Measurements from ENCODE around the gene C18orf54.
A peak's percentile ranks its signal among the peaks of the same experiment; 100 is the strongest.

The C18orf54 gene

DNA sequence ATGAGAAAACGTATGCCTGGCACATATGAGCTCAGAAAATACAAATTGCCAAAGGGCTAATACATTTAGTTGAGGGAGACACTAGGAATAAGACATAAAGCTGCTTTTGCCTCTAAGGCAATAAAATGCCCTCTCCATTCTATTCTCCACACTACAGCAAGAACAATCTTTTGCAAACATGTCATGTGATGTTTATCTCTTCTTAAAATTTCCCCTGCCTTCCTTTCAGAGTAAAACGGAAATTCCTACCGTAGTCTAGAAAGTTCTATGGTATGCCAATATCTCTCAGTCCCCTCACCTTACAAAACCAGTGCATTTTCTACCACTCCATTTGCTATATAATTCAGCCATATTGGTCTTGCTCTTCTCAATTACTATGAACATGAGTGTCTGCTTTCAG, 33.1 kb downstream of the C18orf54 start:
- POLR2A ChIA-PET = no interaction called here
- TF ChIP-seq CTBP1 (IDR thresholded peaks at IDR 0.05; ENCODE audit: borderline replicate concordance) = no peak
- TF ChIP-seq TARDBP (IDR thresholded peaks at IDR 0.05) = no peak
- TF ChIP-seq HDGF (IDR thresholded peaks at IDR 0.05; ENCODE audit: borderline replicate concordance) = no peak
- no peak for TF ChIP-seq NFRKB (IDR thresholded peaks at IDR 0.05)
- no peak for TF ChIP-seq L3MBTL2 (conservative IDR thresholded peaks at IDR 0.05)
- TF ChIP-seq FOXM1 (IDR thresholded peaks at IDR 0.05; ENCODE audit: borderline replicate concordance) = no peak
- no peak for TF ChIP-seq ARNT (IDR thresholded peaks at IDR 0.05)
- TF ChIP-seq BHLHE40 (IDR thresholded peaks at IDR 0.05; ENCODE audit: borderline replicate concordance) = no peak
- TF ChIP-seq FOXK2 (IDR thresholded peaks at IDR 0.05) = no peak
- no peak for TF ChIP-seq LEF1 (IDR thresholded peaks at IDR 0.05; ENCODE audit: borderline replicate concordance)
- TF ChIP-seq ELF4 (IDR thresholded peaks at IDR 0.05) = no peak
- TF ChIP-seq, protein P1, sequence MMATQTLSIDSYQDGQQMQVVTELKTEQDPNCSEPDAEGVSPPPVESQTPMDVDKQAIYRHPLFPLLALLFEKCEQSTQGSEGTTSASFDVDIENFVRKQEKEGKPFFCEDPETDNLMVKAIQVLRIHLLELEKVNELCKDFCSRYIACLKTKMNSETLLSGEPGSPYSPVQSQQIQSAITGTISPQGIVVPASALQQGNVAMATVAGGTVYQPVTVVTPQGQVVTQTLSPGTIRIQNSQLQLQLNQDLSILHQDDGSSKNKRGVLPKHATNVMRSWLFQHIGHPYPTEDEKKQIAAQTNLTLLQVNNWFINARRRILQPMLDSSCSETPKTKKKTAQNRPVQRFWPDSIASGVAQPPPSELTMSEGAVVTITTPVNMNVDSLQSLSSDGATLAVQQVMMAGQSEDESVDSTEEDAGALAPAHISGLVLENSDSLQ (IDR thresholded peaks at IDR 0.05) = no peak
- no peak for TF ChIP-seq SUZ12 (IDR thresholded peaks at IDR 0.05)
- no peak for TF ChIP-seq FOXA1 (IDR thresholded peaks at IDR 0.05)
- TF ChIP-seq SP1 (IDR thresholded peaks at IDR 0.05) = no peak
- TF ChIP-seq ZNF384 (IDR thresholded peaks at IDR 0.05) = no peak
- DNase-seq (ENCODE audit: extremely low spot score) = no peak
- CTCF ChIA-PET = interaction anchor here (0.6 kb wide), 1 partner anchor 39 kb away, joined by 4 read pairs; no protein-coding TSS in a partner anchor

DNA sequence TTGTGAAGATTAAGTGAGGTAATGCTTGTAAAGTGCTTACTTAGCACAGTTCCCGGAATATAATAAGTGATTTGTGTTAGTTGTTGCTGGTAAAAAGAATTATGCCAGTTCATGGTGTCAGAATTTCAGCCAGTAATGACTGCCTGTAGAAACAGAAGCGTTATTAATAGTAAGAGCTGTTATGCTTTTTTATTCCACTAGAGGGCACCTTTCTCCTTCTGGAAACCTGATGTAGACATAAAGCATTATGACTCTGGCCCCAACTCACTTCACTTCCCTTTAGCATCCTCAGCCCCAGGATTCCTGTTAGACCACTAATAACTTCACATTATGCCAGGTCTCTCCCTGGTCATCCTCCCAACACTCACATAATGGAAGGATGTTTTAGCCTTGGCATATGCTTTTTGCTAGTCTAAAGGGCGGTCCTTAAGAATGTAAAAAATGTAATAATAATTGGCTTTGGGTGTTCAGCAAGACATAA, 34.9 kb downstream of the C18orf54 start:
- ChIA-PET CTCF (interaction anchor here (0.5 to 0.6 kb wide), 4 partner anchors 9 to 851 kb away, joined by 3 read pairs; no protein-coding TSS in a partner anchor), POLR2A (interaction anchor here (0.6 to 1.1 kb wide), 2 partner anchors 35 to 36 kb away, joined by 3 read pairs; partner anchors contain the start of genes C18orf54 and STARD6)

DNA sequence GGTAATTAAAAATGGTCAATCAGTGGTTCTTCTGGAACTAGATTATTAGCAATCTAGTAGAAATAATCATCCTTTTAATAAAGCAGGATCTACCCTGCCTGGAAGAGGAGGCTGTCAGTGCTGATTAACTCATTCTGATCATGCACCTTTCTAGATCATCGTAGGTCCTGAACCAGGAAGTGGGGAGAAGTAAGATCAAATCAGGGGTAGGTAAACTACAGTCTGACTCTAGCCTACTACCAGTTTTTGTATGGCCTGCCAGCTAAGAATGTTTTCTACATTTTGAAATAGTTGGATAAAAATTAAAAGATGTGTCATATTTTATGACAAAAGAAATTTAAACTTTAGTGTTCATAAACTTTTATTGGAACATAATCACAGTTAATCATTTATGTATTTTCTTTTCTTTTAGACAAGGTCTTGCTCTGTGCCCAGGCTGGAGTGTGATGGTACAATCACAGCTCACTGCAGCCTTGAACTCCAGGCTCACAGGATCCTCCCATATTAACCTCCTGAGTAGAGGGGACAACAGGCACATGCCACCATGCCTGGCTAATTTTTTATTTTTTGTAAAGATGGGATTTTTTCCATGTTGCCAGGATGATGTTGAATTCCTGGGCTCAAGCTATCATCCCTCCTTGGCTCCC, 36.1 kb downstream of the C18orf54 start:
- TF ChIP-seq LEF1 (IDR thresholded peaks at IDR 0.05; ENCODE audit: borderline replicate concordance) (no peak), NFRKB (IDR thresholded peaks at IDR 0.05) (no peak), CTBP1 (IDR thresholded peaks at IDR 0.05; ENCODE audit: borderline replicate concordance) (no peak), TARDBP (IDR thresholded peaks at IDR 0.05) (no peak), SUZ12 (IDR thresholded peaks at IDR 0.05) (no peak), FOXK2 (IDR thresholded peaks at IDR 0.05) (no peak), ARNT (IDR thresholded peaks at IDR 0.05) (no peak), SP1 (IDR thresholded peaks at IDR 0.05) (no peak), ZNF384 (IDR thresholded peaks at IDR 0.05) (no peak), ELF4 (IDR thresholded peaks at IDR 0.05) (no peak)
- TF ChIP-seq, protein P1 (IDR thresholded peaks at IDR 0.05) = no peak
- POLR2A ChIA-PET = no interaction called here
- no peak for DNase-seq (ENCODE audit: extremely low spot score)
- CTCF ChIA-PET = interaction anchor here (0.6 kb wide), 1 partner anchor 227 kb away, joined by 3 read pairs; no protein-coding TSS in a partner anchor

More for the DNA sequence above, 34.9 kb downstream of the C18orf54 start:
- TF ChIP-seq ARNT (IDR thresholded peaks at IDR 0.05) = no peak
- TF ChIP-seq SP1 (IDR thresholded peaks at IDR 0.05) = no peak
- DNase-seq (ENCODE audit: extremely low spot score) = peak; percentile 23

DNA sequence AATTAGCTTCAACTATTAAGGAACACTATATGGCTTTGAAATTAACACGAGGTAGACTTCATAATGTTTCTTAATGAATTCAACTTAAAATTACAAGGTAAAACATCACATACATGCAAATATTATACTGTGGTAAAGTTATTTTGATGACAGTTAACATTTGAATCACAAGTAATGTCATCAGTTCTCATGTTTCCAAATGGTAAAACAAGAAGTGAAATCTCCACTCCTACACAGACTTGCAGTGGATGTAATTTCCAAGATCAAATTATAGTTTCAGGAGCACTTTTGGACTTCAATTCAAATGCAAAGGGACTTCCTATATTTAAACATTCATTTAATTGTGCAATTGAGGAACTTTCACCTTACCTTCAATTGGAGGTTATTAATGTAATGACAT, 39.1 kb downstream of the C18orf54 start:
- CTCF ChIA-PET = no interaction called here
- POLR2A ChIA-PET = no interaction called here
- no peak for DNase-seq (ENCODE audit: extremely low spot score)
- TF ChIP-seq SUZ12 (IDR thresholded peaks at IDR 0.05) (no peak), ARNT (IDR thresholded peaks at IDR 0.05) (no peak), BHLHE40 (IDR thresholded peaks at IDR 0.05; ENCODE audit: borderline replicate concordance) (no peak), L3MBTL2 (conservative IDR thresholded peaks at IDR 0.05) (no peak), FOXK2 (IDR thresholded peaks at IDR 0.05) (no peak), CTBP1 (IDR thresholded peaks at IDR 0.05; ENCODE audit: borderline replicate concordance) (no peak), ZNF384 (IDR thresholded peaks at IDR 0.05) (no peak), NFRKB (IDR thresholded peaks at IDR 0.05) (no peak)

DNA sequence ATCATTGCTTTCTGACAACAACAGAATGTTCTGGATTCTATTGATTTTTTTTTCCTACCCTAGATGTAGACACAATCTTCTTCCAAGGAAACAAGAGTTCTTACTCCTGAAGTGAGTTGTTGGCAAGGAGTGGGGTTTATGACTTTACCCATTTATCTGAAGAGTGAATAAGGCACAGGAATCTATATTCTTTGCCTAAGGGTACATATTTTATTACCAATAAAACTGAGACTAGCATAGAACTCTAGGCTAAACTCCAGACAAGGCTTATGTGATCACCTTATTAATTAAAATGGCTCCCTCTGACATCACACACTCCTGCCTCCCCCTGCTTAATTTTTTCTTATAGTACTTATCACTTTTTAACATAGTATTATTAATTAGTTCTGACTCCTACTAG, 47.6 kb downstream of the C18orf54 start:
- no peak for DNase-seq (ENCODE audit: extremely low spot score)
- ChIA-PET POLR2A (no interaction called here), CTCF (no interaction called here)
- TF ChIP-seq FOXK2 (IDR thresholded peaks at IDR 0.05) (no peak), BHLHE40 (IDR thresholded peaks at IDR 0.05; ENCODE audit: borderline replicate concordance) (no peak)

DNA sequence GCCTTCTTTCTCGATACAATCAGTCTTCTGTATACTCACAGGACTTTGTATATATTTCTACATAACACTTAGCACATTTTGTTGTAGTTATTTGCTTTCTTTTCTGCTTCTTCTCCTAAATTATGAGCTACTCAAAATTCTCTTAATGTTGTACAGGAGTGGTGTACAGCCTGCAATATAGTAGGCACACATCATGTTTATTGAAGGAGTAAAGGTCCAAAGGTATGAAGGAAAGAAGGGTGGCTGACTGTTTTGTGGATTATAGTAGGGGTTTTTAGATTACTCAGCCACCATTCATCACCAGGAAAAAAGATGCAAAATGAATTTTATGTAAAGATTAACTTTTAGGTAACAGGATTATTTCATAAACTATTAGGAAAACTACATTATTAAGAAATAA, 54.1 kb downstream of the C18orf54 start:
- ChIA-PET POLR2A (interaction anchor here (1.4 kb wide), 1 partner anchor 54 kb away, joined by 3 read pairs; the partner anchor contains the start of genes C18orf54 and STARD6), CTCF (no interaction called here)
- DNase-seq (ENCODE audit: extremely low spot score) = no peak
- TF ChIP-seq, protein P1 (IDR thresholded peaks at IDR 0.05) = no peak
- TF ChIP-seq FOXK2 (IDR thresholded peaks at IDR 0.05) = no peak
- TF ChIP-seq FOXA1 (IDR thresholded peaks at IDR 0.05) = no peak

DNA sequence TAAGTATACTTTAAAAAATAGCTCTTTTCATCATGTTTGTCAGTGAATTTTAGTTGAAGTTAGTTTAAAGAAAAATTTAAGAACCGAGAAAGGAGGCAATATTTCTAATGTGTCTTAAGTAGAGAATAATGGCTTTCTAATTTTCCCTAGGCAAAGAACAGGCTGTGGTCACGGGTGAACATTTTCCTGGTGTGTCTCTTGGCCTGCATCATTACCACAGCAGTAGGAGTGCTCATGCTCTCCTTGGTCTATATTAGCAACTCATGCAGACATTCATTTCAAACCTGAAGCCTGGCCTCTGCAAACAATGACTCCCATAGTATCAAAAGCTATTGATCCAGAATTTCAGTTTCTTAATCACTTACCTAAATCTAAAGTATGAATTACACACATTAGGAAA, 57.4 kb downstream of the C18orf54 start:
- POLR2A ChIA-PET = no interaction called here
- DNase-seq (ENCODE audit: extremely low spot score) = no peak
- CTCF ChIA-PET = no interaction called here
- no peak for TF ChIP-seq FOXA1 (IDR thresholded peaks at IDR 0.05)
- TF ChIP-seq, protein P1 (IDR thresholded peaks at IDR 0.05) = no peak
